ENCODE measurements around the gene CYP4F8. TPM values are rescaled to one million over a fixed set of nuclear protein-coding genes. Genes with fewer than 3 reads are reported as not detected.

Gene CYP4F8
- total RNA-seq, 1 experiment from 2014 or later, result not detected

GRCh38 chr19:15577184-15577771, 37.7 kb upstream of the CYP4F8 start:
- Histone ChIP-seq H3K36me3 (ENCODE audit: control insufficient read depth, insufficient read depth, low read length) (no peaks in the 10 kb centered on the region), H3K27ac (ENCODE audit: low read length) (no peak overlapping the region), H3K27me3 (ENCODE audit: control insufficient read depth, insufficient read depth, low read length) (peaks cover 4% of the 10 kb centered on the region; the same call in 1 of the 2 replicates), H3K9me3 (ENCODE audit: control insufficient read depth, insufficient read depth, low read depth, low read length) (no peaks in the 10 kb centered on the region), H3K4me3 (ENCODE audit: low read depth in 2 of 2, low read length in 2 of 2) (no peak overlapping the region), H3K4me1 (ENCODE audit: control insufficient read depth, insufficient read depth, low read length) (no peaks in the 10 kb centered on the region)
- POLR2A ChIA-PET, result no interaction called here
- TF ChIP-seq POLR2AphosphoS5 (IDR thresholded peaks at IDR 0.05; ENCODE audit: low read depth, low read length) (no peak), REST (IDR thresholded peaks at IDR 0.05; ENCODE audit: insufficient read depth in 1 of 2, low read depth in 2 of 2, low read length in 1 of 2) (peak; percentile 80 to 83), TCF7L2 (IDR thresholded peaks at IDR 0.05; ENCODE audit: low read depth, low read length) (no peak), CTCF (IDR thresholded peaks at IDR 0.05) (no peak)
- CTCF ChIA-PET, result no interaction called here
- in situ Hi-C loops (cut with HindIII; ENCODE audit: low pct_unique_long_range_greater_than_20kb, low sequenced_read_pairs), result no loop called here
- ATAC-seq (no peak), DNase-seq (ENCODE audit: low read depth, low spot score) (no peak)
- intact Hi-C loops (cut with micrococcal nuclease; ENCODE audit: unreplicated experiment), result no loop called here
- BruUV-seq (replicated peaks), result no TSS peak

GRCh38 chr19:15583346-15583745, 31.7 kb upstream of the CYP4F8 start:
- H3K4me1 ChIP-seq (ENCODE audit: control insufficient read depth, insufficient read depth, low read length), result no peaks in the 10 kb centered on the region; the same call in 1 of the 2 replicates
- H3K36me3 ChIP-seq (ENCODE audit: control insufficient read depth, insufficient read depth, low read length), result no peaks in the 10 kb centered on the region
- H3K27ac ChIP-seq (ENCODE audit: low read length), result no peak overlapping the region
- DNase-seq (ENCODE audit: low read depth, low spot score) (no peak), ATAC-seq (no peak)
- no peak for TF ChIP-seq CTCF (IDR thresholded peaks at IDR 0.05)
- TF ChIP-seq REST (IDR thresholded peaks at IDR 0.05; ENCODE audit: insufficient read depth in 1 of 2, low read depth in 2 of 2, low read length in 1 of 2), result no peak
- no peak for TF ChIP-seq TCF7L2 (IDR thresholded peaks at IDR 0.05; ENCODE audit: low read depth, low read length)
- no peak for TF ChIP-seq SIN3A (IDR thresholded peaks at IDR 0.05; ENCODE audit: borderline replicate concordance, insufficient read depth, low read depth, low read length)
- TF ChIP-seq POLR2AphosphoS5 (IDR thresholded peaks at IDR 0.05; ENCODE audit: low read depth, low read length), result no peak
- no peak overlapping the region for H3K4me3 ChIP-seq (ENCODE audit: low read depth in 2 of 2, low read length in 2 of 2)
- CTCF ChIA-PET, result no interaction called here
- POLR2A ChIA-PET, result no interaction called here
- intact Hi-C loops (cut with micrococcal nuclease; ENCODE audit: unreplicated experiment) (no loop called here), in situ Hi-C loops (cut with HindIII; ENCODE audit: low pct_unique_long_range_greater_than_20kb, low sequenced_read_pairs) (no loop called here)
- no TSS peak for BruUV-seq (replicated peaks)
- peaks cover 6% of the 10 kb centered on the region for H3K27me3 ChIP-seq (ENCODE audit: control insufficient read depth, insufficient read depth, low read length)
- no peaks in the 10 kb centered on the region for H3K9me3 ChIP-seq (ENCODE audit: control insufficient read depth, insufficient read depth, low read depth, low read length)
